Neural progenitor cell (in vitro differentiated cells): ENCODE results near the gene MSL2.

Experiments used
- CTCF ChIP-seq: fragments of 200-600 bp; sonication (generic); IDR thresholded peaks from 2 replicates; pipeline ENCODE4 v1.5.1; 2017; ENCODE audit warnings: antibody characterized with exemption, mild to moderate bottlenecking
- EZH2 ChIP-seq: fragments of 200-600 bp; sonication (generic); IDR thresholded peaks from 2 replicates; pipeline ENCODE4 v1.6.1; 2017; ENCODE audit warnings: antibody characterized with exemption, mild to moderate bottlenecking, moderate library complexity
- EZH2phosphoT487 ChIP-seq: fragments of 200-600 bp; sonication (generic); IDR thresholded peaks from 2 replicates; pipeline ENCODE4 v1.6.1; 2017; ENCODE audit warnings: antibody characterized with exemption

- no peak for TF ChIP-seq EZH2phosphoT487
- TF ChIP-seq CTCF = no peak
- TF ChIP-seq EZH2 = no peak
Measured at GRCh38 chr3:136186846-136187245, 9.3 kb downstream of the MSL2 start.
